Activated CD8-positive, alpha-beta memory T cell treated with anti-CD3 and anti-CD28 coated beads, Interleukin-2, amount 50 U/mL, for 48 hours (primary cell): ENCODE results near the gene PNMA6F.
"Not testable (repeated sequence)": the region's sequence is repeated elsewhere in the genome, so short reads cannot be mapped to it uniquely, and the experiment has no call there.

Experiments
- DNase-seq: peaks from one replicate; pipeline ENCODE4 v3.0.0-alpha.2; 2020

Gene PNMA6F

DNA sequence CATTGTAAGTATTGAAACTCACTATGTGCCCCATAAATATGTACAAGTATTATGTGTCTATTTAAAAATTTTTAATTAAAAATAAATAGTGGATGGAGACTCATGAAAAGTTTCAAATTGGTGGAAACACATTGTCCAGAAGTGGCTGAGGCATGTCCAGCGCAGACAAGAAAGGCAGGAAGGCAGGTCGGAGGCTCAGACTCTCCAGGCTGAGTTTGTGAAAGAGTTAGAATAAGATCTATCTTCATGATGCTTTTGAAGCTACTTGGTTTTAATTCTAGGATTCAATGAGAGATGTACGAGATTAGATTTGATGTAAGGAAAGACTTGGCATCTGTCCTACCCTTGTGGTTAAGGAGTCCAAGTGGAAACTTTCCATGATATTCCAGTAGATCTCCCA, 19.8 kb downstream of the PNMA6F start:
- no peak for DNase-seq

GRCh38 chrX:153299855-153300254, 21.7 kb downstream of the PNMA6F start:
- DNase-seq = no peak

DNA sequence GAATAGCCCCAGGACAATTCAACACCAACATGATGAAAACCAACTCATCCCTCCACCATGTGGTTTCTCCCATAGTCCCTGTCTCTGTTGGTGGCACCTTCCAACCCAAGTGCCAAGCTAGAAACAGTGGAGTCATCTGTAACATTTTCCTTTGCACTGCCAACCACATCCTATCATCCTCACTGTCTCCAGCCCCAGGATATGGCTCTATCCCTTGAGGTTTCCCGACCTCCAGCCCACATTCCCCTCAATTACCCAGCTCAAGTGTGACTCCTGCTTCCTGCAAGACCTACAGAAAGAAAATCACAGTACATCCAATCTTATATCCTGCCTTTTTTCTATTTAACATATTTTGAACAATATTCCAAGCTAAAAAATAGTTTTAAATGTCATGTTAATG, 24.2 kb downstream of the PNMA6F start:
- no peak for DNase-seq

DNA sequence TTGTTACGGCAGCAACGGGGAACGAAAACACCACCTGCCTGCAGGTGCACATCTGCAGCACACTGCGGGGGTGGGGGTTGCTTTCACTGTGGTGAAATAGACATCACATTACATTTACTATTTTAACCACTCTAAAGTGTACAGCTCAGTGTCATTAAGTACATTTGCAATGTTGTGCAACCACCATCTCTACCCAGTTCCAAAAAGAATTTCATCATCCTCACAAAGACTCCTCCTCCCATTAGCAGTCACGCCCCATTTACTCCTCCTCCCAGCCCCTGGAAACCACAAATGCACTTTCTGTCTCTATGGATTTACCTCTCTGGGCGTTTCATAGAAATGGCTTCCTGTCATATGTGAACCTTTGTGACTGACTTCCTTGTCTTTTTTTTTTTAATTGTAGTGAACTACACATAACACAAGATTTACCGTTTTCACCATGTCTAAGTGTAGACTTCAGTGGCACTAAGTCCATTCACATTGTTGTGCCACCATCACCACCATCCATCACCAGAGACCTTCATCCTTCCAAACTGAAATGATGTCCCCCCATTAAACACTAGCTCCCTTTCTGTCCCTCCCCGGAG, 28.0 kb downstream of the PNMA6F start:
- DNase-seq = not testable (repeated sequence)

- DNase-seq = not testable (repeated sequence)
These were observed 32.8 kb downstream of the PNMA6F start for GRCh38 chrX:153288807-153289206.

- DNase-seq = not testable (repeated sequence)
These were observed 35.9 kb downstream of the PNMA6F start for GRCh38 chrX:153285678-153286077.

DNA sequence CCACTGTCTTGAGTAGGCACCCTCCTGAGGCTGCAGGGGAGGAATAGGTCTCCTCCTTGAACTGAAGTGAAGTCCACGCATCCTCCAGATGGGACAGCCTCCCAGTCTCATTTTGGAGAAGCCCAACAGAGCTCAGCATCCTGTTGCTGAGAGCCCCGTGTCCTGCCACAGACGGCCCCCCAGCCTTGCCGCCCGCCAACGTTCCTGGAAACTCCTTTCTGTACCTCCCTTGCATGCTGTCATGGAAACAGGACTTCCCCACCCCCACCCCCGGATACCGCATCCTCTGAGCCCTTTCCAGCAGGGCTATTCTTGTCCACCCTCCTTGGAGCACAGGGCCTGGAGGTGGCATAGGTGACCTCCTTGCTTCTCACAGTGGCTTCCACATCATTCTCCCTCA, 37.6 kb downstream of the PNMA6F start:
- not testable (repeated sequence) for DNase-seq

DNA sequence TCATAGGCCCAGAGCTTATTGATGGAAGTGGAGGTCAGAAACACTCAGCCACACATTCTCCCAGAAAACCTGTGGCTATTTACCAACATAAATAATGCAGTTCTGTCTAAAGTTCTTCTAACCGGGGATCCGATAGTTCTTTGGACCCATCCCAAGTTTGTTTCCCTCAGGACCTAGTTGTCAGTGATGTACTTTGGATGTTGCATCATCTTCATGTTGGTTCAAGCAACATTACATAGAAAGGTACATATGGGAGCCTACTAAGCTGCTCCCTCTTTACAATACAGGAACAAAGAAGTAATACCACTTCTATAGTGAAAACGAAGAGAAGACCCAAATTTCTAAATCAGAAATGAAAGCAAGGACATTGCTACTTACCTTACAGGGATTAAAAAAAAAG, 39.8 kb downstream of the PNMA6F start:
- not testable (repeated sequence) for DNase-seq

DNA sequence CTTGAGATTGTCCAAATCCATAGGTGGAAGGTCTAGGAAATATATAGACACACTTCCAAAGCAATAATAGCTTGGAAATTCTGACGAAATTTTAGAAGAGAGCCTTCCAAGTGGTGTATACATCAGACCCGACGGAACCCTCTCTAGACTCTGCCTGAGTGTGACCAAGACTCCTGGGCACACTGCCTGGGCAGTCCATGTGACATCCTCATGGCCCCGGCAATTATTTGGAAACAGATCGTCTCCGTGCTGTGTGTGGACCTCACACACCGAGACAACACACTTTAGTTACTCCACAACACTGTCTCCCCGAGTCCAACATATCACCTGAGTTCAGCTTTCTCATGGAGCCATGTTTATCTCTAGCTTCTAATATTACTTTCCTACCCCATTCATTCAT, 42.3 kb downstream of the PNMA6F start:
- DNase-seq = not testable (repeated sequence)

- not testable (repeated sequence) for DNase-seq
These were observed 45.5 kb downstream of the PNMA6F start for GRCh38 chrX:153276049-153276448.

GRCh38 chrX:153275418-153275817, 46.1 kb downstream of the PNMA6F start:
- DNase-seq = not testable (repeated sequence)

DNA sequence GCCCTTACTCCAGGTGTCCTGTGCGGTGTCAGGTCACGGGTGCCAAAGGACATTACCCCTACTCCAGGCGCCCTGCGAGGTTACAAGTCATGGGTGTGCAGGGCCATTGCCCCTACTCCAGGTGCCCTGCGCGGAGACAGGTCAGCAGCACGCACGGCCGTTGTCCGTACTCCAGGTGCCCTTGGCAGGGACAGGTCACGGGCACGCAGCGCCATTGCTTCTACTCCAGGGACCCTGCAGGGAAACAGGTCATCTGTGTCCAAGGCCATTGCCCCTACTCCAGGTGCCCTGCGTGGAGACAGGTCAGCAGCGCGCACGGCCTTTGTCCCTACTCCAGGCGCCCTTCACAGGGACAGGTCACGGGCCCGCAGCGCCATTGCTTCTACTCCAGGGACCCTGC, 49.0 kb downstream of the PNMA6F start:
- DNase-seq = not testable (repeated sequence)

DNA sequence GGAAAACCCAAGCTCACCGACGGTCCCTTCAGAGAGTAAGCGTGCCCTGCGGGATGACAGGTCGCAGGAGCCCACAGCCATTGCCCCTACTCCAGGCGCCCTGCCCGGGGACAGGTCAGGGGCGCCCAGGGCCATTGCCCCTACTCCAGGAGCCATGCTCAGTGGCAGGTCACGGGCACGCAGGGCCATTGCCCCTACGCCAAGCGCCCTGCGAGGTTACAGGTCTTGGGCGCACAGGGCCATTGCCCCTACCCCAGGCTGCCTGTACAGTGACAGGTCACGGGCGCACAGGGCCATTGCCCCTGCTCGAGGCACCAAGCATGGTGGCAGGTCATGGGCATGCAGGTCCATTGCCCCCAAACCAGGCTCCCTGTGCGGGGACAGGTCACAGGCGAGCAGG, 49.5 kb downstream of the PNMA6F start:
- not testable (repeated sequence) for DNase-seq
